ENCODE data around the gene ACMSD.

The ACMSD gene

GRCh38 chr2:134932864-134933526 is 94.6 kb downstream of the ACMSD start:
- TF ChIP-seq CTCF (IDR thresholded peaks at IDR 0.05; ENCODE audit: low read depth, low read length) = no peak
- no peak overlapping the region for H3K4me3 ChIP-seq (ENCODE audit: low read depth, low read length)

GRCh38 chr2:134933732-134934131 is 95.3 kb downstream of the ACMSD start:
- no peak overlapping the region for H3K4me3 ChIP-seq (ENCODE audit: low read depth, low read length)
- no peak for TF ChIP-seq CTCF (IDR thresholded peaks at IDR 0.05; ENCODE audit: low read depth, low read length)

- TF ChIP-seq CTCF (IDR thresholded peaks at IDR 0.05; ENCODE audit: low read depth, low read length) = no peak
- no peak overlapping the region for H3K4me3 ChIP-seq (ENCODE audit: low read depth, low read length)
Observed at GRCh38 chr2:134934150-134934549, 95.7 kb downstream of the ACMSD start.

GRCh38 chr2:134934641-134935040 is 96.2 kb downstream of the ACMSD start:
- TF ChIP-seq CTCF (IDR thresholded peaks at IDR 0.05; ENCODE audit: low read depth, low read length) = no peak
- H3K4me3 ChIP-seq (ENCODE audit: low read depth, low read length) = no peak overlapping the region

- H3K4me3 ChIP-seq (ENCODE audit: low read depth, low read length) = no peak overlapping the region
- no peak for TF ChIP-seq CTCF (IDR thresholded peaks at IDR 0.05; ENCODE audit: low read depth, low read length)
Observed at GRCh38 chr2:134936691-134937090, 98.3 kb downstream of the ACMSD start.

GRCh38 chr2:134943540-134943939 is 105.1 kb downstream of the ACMSD start:
- no peak for TF ChIP-seq CTCF (IDR thresholded peaks at IDR 0.05; ENCODE audit: low read depth, low read length)
- H3K4me3 ChIP-seq (ENCODE audit: low read depth, low read length) = no peak overlapping the region

GRCh38 chr2:134944975-134945374 is 106.6 kb downstream of the ACMSD start:
- TF ChIP-seq CTCF (IDR thresholded peaks at IDR 0.05; ENCODE audit: low read depth, low read length) = no peak

More at GRCh38 chr2:134944975-134945374, 106.6 kb downstream of the ACMSD start:
- H3K4me3 ChIP-seq (ENCODE audit: low read depth, low read length) = no peak overlapping the region

Measured in WI38 (cell line).